GM21737 (cell line): ENCODE results near the gene ABITRAM.
"Not testable (repeated sequence)": the region's sequence is repeated elsewhere in the genome, so short reads cannot be mapped to it uniquely, and the experiment has no call there.

Experiments
- ATAC-seq: cut with Tn5 transposase; IDR thresholded peaks from one replicate; pipeline ENCODE4 v1.9.1; 2021; ENCODE audit warnings: mild to moderate bottlenecking, moderate library complexity; ENCODE audit not compliant: unreplicated experiment

ABITRAM gene

DNA sequence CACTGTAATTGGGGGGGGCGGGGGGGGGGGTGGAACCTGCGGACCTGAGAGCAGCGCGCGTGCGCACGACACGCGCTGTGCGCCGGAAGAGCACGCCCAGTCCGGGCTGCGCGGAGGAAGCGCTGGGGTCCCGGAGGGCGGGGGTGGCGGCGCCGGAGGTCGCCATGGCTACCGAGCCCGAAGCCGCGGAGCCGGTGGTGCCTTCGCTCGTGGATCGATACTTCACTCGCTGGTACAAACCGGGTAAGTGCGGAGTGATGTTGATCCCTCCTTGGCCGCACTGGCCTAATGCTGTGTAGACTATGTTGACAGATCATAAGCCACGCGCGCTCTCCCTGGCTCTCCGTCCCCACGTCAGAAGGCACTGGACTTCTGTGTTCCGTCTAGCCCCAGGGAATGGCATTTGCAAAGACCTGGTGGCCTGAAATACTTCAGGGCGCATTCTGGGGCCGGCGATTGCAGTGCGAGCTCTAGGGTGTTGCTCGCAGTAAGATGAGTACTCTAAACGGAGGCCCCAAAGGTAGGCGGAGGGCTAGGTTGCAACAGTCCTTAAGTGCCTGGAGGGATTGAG, at the start of gene ABITRAM:
ABITRAM (plus strand) TSS at position 78 of the 571 bp plus-strand sequence; CDS start at position 165, 87 bp downstream.
- ATAC-seq = peak; percentile 80

DNA sequence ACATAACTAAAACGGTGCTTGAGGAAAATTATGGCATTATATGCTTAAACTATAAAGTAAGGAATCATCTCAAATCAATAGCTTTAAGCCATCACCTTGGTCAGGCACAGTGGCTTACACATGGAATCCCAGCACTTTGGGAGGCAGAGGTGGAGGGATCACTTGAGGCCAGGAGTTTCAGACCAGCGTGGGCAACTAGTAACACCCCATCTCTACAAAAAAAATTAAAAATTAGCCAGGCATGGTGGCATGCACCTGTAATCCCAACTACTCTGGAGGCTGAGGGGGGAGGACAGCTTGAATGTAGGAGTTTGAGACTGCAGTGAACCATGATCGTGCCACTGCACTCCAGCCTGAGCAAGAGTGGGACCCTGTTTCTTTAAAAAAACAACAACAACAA, 49.5 kb upstream of the ABITRAM start:
- no peak for ATAC-seq

DNA sequence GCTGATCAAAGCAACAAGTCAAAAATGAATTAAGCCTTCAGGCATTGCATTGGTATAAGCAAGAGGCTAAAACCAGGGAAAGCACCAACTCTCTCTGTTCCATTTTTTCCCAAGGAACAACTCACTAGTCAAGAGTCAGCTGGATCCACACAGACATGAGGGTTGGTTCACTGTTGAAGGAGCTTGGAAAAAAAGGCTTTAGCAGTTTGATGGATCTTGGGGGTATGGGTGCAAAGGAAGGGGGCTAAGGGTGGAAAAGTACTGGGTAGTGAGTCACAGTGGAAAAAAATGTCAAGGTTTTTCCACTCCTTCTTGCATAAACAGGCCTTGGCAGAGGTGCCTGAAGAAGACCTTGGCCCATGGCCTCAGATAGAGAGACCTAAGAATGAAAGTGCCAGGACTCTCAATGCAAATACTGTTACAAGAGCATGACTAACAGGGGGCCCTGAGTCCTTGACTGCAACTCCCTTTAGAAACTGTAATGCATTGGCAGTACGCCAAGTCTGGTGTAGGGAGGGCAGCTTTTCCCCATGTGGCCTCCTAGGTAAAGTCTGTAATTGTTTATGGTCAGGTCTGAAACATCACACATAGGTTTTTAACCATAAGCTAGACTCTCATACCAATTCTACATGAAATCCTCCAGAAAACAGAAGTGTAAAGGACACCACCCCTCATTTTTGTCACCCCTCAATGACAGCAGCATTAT, 48.4 kb upstream of the ABITRAM start:
- peak; percentile 96 for ATAC-seq

DNA sequence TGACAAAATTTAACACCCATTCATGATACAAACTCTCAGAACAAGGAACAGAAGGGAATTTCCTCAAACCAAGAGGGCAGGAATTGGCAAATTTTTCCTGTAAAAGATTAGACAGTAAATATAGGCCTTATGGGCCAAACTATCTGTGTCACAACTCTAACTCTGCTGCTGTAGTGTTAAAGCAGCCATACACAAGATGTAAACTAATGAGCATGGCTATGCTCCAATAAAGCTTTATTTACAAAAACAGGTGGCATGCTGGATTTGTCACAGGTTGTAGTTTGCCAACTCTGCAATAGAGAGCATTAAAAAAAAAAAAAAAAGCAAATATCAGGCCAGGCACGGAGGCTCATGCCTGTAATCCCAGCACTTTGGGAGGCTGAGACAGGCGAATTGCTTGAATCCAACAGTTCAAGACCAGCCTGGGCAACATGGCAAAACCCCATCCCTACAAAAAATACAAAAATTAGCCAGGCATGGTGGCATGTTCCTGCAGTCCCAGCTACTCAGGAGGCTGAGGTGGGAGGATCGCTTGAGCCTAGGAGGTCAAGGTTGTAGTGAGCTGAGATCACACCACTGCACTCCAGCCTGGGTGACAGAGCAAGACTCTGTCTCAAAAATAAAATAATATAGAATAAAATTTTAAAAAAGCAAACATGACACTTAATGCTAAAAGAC, 47.5 kb upstream of the ABITRAM start:
- ATAC-seq = not testable (repeated sequence)

- ATAC-seq = no peak
Measured at GRCh38 chr9:108889649-108890067, 44.5 kb upstream of the ABITRAM start.

- ATAC-seq = no peak
Measured at GRCh38 chr9:108894225-108894997, 39.8 kb upstream of the ABITRAM start.

GRCh38 chr9:108897324-108898096, 36.7 kb upstream of the ABITRAM start:
- ATAC-seq = no peak

GRCh38 chr9:108899023-108899695, 35.0 kb upstream of the ABITRAM start:
- ATAC-seq = not testable (repeated sequence)

DNA sequence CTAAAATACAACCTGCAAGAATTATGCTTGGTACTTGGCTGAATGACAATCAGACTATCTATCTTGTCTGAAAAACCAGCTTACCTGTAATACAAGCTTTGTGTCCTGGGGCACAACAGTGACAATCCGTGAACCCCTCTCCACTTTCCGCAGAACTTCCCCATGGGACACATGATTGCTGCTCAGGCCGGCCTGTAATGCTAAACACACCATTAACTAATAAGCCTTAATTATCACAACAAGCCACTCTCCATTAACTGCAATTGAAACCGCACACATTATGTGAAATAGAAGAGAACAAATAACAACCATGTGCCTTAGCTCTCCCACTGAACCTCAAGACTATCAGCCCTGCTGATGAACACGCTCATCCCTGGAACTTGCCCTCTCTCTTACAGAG, 34.0 kb upstream of the ABITRAM start:
- no peak for ATAC-seq

DNA sequence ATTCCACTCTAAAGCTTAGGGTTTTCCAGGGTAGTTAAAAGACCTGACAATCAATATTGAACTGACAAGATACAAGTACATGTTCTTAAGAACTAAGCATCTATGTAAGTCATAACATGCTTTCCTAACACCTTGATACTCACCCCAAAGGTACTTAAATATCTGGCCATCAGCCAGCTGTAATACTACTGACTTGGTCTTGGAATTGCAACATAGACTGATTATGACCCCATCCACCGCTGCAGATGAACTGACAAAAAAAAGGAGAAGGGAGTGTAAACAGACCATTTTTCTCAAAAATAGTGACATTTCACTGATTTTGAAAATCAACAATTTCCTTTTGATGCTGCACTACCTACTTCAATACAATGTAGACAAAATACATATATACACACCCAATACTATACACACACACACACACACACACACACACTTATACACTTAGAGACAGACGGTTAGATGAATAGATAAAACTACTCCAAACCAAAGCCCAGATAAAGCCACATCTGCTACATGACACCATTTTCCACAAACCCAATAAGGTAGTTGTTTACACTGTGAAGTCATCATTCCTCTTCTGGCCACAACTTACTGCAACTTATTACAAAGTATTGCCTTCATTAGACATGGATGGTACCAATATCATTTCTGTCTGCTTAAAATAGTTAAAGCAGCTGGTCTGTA, 30.6 kb upstream of the ABITRAM start:
- ATAC-seq = no peak

DNA sequence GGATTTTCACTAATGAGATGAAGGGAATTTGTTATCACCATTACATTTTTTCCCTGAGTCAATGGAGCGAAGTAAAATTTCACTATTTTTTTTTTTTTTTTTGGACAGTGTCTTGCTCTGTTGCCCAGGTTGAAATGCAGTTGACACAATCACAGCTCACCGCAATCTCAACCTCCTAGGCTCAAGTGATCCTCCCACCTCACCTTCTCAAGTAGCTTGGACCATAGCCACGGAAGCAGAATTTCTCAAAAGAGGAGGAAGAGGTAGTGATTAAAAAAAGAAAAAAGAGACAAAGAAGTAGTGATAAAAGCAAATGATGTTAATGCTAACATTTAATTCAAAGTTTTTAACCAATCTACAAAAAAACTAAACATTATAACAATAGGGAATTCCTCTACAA, 30.0 kb upstream of the ABITRAM start:
- ATAC-seq = no peak

DNA sequence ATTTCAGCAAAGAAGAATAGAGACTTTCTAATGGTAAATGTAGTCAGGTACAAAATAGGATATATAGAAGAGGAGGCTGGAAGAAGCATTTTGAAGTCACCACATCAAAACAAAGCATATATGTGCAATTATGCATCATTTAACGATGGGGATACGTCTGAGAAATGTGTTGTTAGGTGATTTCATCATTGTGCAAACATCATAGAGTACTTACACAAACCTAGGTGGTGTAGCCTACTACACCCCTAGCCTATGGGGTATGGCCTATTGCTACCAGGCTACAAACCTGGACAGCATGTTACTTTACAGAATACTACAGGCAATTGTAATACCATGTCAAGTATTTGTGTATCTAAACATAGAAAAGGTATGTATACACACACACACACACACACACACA, 28.7 kb upstream of the ABITRAM start:
- ATAC-seq = no peak

- no peak for ATAC-seq
Measured at GRCh38 chr9:108910402-108910801, 23.8 kb upstream of the ABITRAM start.

DNA sequence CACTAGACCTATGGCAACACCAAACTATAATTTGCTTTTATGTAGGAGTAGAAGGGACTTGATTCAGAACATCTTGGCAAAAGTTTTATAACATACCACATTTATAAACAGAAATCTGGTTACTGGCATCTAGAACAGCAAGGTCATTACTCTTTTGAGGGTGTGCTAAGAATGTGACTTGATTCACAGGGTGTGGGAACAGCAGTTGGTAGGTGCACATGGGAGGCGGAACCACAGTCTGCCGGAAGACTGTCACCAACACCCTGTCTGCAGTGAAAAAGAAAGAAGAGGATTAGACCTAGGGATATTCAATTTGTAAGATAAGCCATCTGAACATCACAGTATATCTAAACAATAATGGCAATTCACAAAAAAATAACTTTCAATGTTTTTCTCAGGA, 23.3 kb upstream of the ABITRAM start:
- ATAC-seq = no peak

DNA sequence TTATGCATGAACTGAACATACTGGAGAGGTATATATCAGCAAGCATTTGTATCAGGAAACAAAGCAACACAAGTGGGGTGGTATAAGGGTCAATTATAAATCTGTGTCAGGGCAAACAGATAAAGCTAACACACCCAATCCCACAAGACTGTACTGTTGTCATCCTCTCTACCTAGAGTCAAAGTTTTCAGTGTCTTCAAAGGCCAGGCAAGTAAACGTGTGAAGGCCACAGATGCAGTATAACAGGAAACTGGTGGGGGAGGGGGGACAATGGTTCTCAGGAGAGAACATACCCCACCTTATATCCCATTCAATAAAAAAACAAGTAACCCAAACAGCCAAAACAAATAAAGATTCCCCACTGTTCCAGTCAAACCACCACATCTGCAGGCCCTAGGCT, 22.4 kb upstream of the ABITRAM start:
- no peak for ATAC-seq

DNA sequence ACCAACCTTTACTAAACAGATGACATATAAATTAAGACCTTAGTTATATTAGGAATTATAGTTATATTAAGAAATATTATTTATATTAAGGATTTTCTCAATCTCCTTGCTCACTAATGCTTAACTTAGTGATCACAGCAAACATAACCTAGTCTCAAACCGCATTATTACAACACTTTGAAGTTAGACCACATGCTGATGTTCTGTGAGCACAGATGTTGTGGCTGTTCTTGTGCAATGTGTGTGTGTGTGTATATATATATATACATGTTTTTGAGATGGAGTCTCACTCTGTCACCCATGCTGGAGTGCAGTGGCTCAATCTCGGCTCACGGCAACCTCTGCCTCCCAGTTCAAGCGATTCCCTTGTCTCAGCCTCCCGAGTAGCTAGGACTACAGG, 20.8 kb upstream of the ABITRAM start:
- ATAC-seq = no peak

GRCh38 chr9:108919517-108919916, 14.7 kb upstream of the ABITRAM start:
- no peak for ATAC-seq

GRCh38 chr9:108920401-108920800, 13.8 kb upstream of the ABITRAM start:
- ATAC-seq = not testable (repeated sequence)

- no peak for ATAC-seq
Measured at GRCh38 chr9:108921200-108921599, 13.0 kb upstream of the ABITRAM start.

- ATAC-seq = no peak
Measured at GRCh38 chr9:108924466-108924865, 9.7 kb upstream of the ABITRAM start.
